Large intestine (tissue), 3 donors: ENCODE data around the gene WDR64. TPM values are rescaled to one million over a fixed set of nuclear protein-coding genes. Genes with fewer than 3 reads are reported as not detected.
"Not testable (repeated sequence)": the region's sequence is repeated elsewhere in the genome, so short reads cannot be mapped to it uniquely, and the experiment has no call there.

ENCODE experiments used
- DNase-seq, 2 donors: peaks; one replicate each; pipeline versions ENCODE4 v3.0.0 to v3.0.0-alpha.2; 2013
- H3K27ac ChIP-seq: one replicate; pipeline ENCODE4 v1.5.1; 2013; ENCODE audit warnings: low read length
- H3K27me3 ChIP-seq: 2 replicates; pipeline ENCODE4 v1.6.1; 2013; ENCODE audit warnings: low read length; ENCODE audit not compliant: control insufficient read depth, insufficient read depth
- H3K36me3 ChIP-seq: 2 replicates; pipeline ENCODE4 v1.6.1; 2013; ENCODE audit warnings: low read length; ENCODE audit not compliant: control insufficient read depth, insufficient read depth
- H3K4me1 ChIP-seq: one replicate; pipeline ENCODE4 v1.6.1; 2013; ENCODE audit warnings: low read length; ENCODE audit not compliant: control insufficient read depth, insufficient read depth
- H3K4me3 ChIP-seq: one replicate; pipeline ENCODE4 v1.5.1; 2013; ENCODE audit warnings: low read length
- H3K9me3 ChIP-seq: one replicate; pipeline ENCODE4 v1.6.1; 2013; ENCODE audit warnings: mild to moderate bottlenecking, low read depth, low read length, moderate library complexity; ENCODE audit not compliant: control insufficient read depth
- WGBS: methylation state at CpG from one replicate; pipeline ENCODE4 v1.1.5; 2013; ENCODE audit warnings: low lambda C conversion rate; ENCODE audit not compliant: insufficient coverage; 5-methylcytosine and 5-hydroxymethylcytosine counted together
- polyA plus RNA-seq: library from polyadenylated mRNA; unstranded; fragments of 120-200 nt; gene quantifications from one replicate; pipeline ENCODE4 v1.2.1, GENCODE V29; 2013

WDR64 gene
- polyA plus RNA-seq, 1 donor = 0.03 TPM

DNA sequence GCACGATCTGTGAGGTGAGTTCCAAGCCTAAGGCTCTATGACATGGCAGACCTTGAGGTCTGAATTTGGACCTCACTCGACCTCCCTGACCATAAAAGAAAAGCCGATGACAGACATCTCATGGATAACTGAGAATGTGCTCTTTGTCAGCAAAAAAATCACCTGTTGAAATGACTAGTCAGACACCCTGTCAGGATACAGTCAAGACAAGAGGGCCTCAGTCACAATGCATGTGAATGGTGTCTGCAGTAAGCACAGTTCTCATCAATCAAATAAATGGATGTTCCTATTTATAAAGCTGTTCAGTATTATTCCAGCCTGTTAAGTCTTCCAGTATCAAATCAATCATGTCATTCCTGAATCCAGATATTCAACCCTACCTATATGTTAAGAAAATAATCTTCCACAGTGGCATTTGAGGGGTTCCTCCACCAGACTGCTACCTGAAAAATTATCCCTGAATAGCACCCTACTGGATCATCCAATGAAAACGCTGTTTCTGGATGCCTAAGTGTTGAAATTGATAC lies 167.3 kb downstream of the WDR64 start:
- Histone ChIP-seq H3K36me3 (no peaks in the 10 kb centered on the region), H3K4me1 (no peaks in the 10 kb centered on the region), H3K27me3 (no peaks in the 10 kb centered on the region), H3K27ac (no peak overlapping the region), H3K9me3 (no peaks in the 10 kb centered on the region), H3K4me3 (no peak overlapping the region)
- no peak for DNase-seq
- no CpG with 5 or more reads among the region's 4 CpGs for WGBS

DNA sequence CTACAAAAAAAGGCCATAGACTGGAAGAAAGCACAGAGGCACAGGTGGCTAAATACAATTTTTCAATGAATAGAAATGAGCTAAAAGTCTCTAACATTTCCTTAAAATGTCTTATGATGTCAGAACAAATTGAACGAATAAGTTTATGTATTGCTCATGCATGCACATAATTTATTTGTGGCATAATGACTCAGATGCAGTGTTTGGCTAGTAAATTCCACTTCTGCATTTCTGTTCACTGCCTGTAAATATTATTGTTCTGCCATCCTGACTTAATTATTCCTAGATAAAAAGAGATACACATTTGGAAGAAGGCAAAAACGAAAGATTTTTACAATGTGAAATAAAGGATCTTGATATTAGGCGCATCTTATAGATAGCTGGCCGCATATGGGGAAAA lies 169.3 kb downstream of the WDR64 start:
- Histone ChIP-seq H3K4me3 (no peak overlapping the region), H3K27me3 (no peaks in the 10 kb centered on the region), H3K36me3 (no peaks in the 10 kb centered on the region), H3K27ac (no peak overlapping the region), H3K9me3 (no peaks in the 10 kb centered on the region), H3K4me1 (no peaks in the 10 kb centered on the region)
- 87% methylated on average over 4 of the region's 4 CpGs for WGBS
- no peak for DNase-seq

DNA sequence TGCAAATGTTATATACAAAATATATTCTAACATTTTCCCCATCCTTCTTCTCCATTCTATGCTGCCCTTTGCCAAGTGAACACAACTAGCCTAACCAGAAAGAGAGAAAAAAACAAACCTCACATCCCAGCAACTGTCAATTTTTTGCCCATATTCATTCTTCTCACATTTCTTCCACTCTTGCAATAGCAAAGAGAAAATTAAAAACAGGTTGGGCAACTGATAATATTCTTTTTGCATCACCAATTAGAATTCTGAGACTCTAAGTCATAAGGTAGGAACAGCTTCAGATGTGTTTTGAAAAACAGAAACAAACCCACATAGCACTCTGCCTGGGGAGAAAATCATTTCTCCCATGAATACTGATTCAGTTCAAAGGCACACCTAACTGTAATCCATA lies 170.8 kb downstream of the WDR64 start:
- no peaks in the 10 kb centered on the region for H3K36me3 ChIP-seq
- no peaks in the 10 kb centered on the region for H3K4me1 ChIP-seq
- H3K9me3 ChIP-seq = no peaks in the 10 kb centered on the region
- H3K27me3 ChIP-seq = no peaks in the 10 kb centered on the region
- H3K4me3 ChIP-seq = no peak overlapping the region
- no peak for DNase-seq
- H3K27ac ChIP-seq = no peak overlapping the region

GRCh38 chr1:241823925-241824324 lies 171.8 kb downstream of the WDR64 start:
- no CpG with 5 or more reads among the region's 1 CpG for WGBS
- Histone ChIP-seq H3K9me3 (no peaks in the 10 kb centered on the region), H3K4me1 (no peaks in the 10 kb centered on the region), H3K27ac (no peak overlapping the region), H3K4me3 (no peak overlapping the region), H3K36me3 (no peaks in the 10 kb centered on the region), H3K27me3 (no peaks in the 10 kb centered on the region)
- DNase-seq = no peak

DNA sequence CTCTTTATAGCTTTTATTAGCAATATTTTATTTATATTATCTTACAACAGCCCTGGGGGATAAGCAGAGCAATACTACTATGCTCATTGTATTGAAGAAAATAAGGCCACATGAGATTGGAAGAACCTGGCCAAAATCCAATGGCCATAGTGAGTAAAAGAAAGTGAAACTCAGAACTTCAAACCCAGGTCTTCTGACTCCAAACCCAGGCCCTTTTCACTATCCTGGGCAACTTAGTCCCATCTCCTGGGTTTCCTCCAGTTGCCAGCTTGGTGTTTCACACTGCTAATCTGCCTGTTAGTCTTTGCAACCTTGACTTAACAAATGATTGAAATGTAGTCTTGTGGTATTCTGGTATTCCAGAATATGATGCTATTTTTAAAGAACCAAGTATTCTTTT lies 173.5 kb downstream of the WDR64 start:
- DNase-seq = no peak
- no peaks in the 10 kb centered on the region for H3K9me3 ChIP-seq
- no peak overlapping the region for H3K4me3 ChIP-seq
- H3K4me1 ChIP-seq = no peaks in the 10 kb centered on the region
- no peaks in the 10 kb centered on the region for H3K27me3 ChIP-seq
- H3K27ac ChIP-seq = no peak overlapping the region
- H3K36me3 ChIP-seq = no peaks in the 10 kb centered on the region

- not testable (repeated sequence) for H3K36me3 ChIP-seq, H3K27me3 ChIP-seq, H3K4me3 ChIP-seq, H3K27ac ChIP-seq, H3K4me1 ChIP-seq, H3K9me3 ChIP-seq, DNase-seq
- WGBS = no CpG with 5 or more reads among the region's 9 CpGs
Measured at GRCh38 chr1:241826613-241827012, 174.5 kb downstream of the WDR64 start.

- no CpG with 5 or more reads among the region's 2 CpGs for WGBS
- no peak for DNase-seq
- Histone ChIP-seq H3K4me1 (no peaks in the 10 kb centered on the region), H3K9me3 (no peaks in the 10 kb centered on the region), H3K36me3 (no peaks in the 10 kb centered on the region), H3K4me3 (no peak overlapping the region), H3K27me3 (no peaks in the 10 kb centered on the region), H3K27ac (no peak overlapping the region)
Measured at GRCh38 chr1:241827264-241827663, 175.2 kb downstream of the WDR64 start.

- Histone ChIP-seq H3K4me1 (no peaks in the 10 kb centered on the region), H3K27ac (no peak overlapping the region), H3K36me3 (no peaks in the 10 kb centered on the region), H3K4me3 (no peak overlapping the region), H3K9me3 (no peaks in the 10 kb centered on the region), H3K27me3 (no peaks in the 10 kb centered on the region)
- no peak for DNase-seq
- WGBS = 100% methylated on average over 2 of the region's 3 CpGs
Measured at GRCh38 chr1:241828463-241829021, 176.5 kb downstream of the WDR64 start.

- Histone ChIP-seq H3K4me1 (no peaks in the 10 kb centered on the region), H3K27me3 (no peaks in the 10 kb centered on the region), H3K27ac (no peak overlapping the region), H3K9me3 (no peaks in the 10 kb centered on the region), H3K36me3 (no peaks in the 10 kb centered on the region), H3K4me3 (no peak overlapping the region)
- no peak for DNase-seq
Measured at GRCh38 chr1:241829468-241829867, 177.4 kb downstream of the WDR64 start.

GRCh38 chr1:241834733-241835377 lies 182.8 kb downstream of the WDR64 start:
- no peak overlapping the region for H3K4me3 ChIP-seq
- DNase-seq = no peak
- no peaks in the 10 kb centered on the region for H3K4me1 ChIP-seq
- H3K27me3 ChIP-seq = peaks cover 4% of the 10 kb centered on the region
- no peaks in the 10 kb centered on the region for H3K9me3 ChIP-seq
- no peak overlapping the region for H3K27ac ChIP-seq
- 0% methylated on average over 1 of the region's 1 CpG for WGBS
- H3K36me3 ChIP-seq = no peaks in the 10 kb centered on the region

DNA sequence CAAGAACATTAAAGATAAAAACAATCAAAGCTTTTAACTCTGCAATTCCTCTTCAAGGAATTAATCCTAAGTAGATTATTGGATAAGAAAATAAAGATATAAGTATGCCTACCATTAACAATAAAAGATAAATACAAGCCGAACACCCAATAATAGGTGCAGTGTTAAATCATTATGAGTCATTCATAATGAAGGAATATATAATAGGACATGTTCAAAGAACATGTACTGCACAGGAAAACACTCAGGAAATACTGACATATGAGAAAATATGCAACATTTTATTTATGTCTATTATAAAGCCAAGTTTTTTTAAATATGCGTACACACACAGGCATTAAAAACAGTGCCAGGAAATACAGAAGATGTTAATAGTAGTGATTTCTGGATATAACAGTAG lies 184.9 kb downstream of the WDR64 start:
- WGBS = 92% methylated on average over 1 of the region's 2 CpGs
- H3K4me1 ChIP-seq = no peaks in the 10 kb centered on the region
- no peak for DNase-seq

More for the DNA sequence above, 184.9 kb downstream of the WDR64 start:
- Histone ChIP-seq H3K27ac (no peak overlapping the region), H3K36me3 (no peaks in the 10 kb centered on the region), H3K27me3 (peaks cover 4% of the 10 kb centered on the region), H3K4me3 (no peak overlapping the region), H3K9me3 (no peaks in the 10 kb centered on the region)
